Endothelial cell of umbilical vein (primary cell): Measurements from ENCODE around the gene SYTL1. TPM values are rescaled to one million over a fixed set of nuclear protein-coding genes. Genes with fewer than 3 reads are reported as not detected.

ENCODE experiments used
- BruUV-seq: library from RNA; stranded (reverse); fragments of 400-500 nt; replicated peaks from 2 replicates; lab custom pipeline; 2021; lab: Mats Ljungman, UMichigan
- CTCF ChIA-PET: fragments of 300-600, 350-600 bp; sonication (Branson Sonifier 250); formaldehyde crosslinking; loops from one replicate; lab custom pipeline; 2021; ENCODE audit warnings: antibody characterized with exemption, inconsistent platforms; lab: Charles Lee
- POLR2A ChIA-PET: fragments of 300-600, 350-600 bp; sonication (Branson Sonifier 250); formaldehyde crosslinking; loops from one replicate; lab custom pipeline; 2021; ENCODE audit warnings: antibody characterized with exemption, inconsistent platforms; lab: Charles Lee
- DNase-seq: peaks from one replicate; pipeline ENCODE4 v3.0.0-alpha.2; 2011; ENCODE audit warnings: low read depth, low spot score
- FAIRE-seq: peaks from 2 replicates; lab custom pipeline; 2011; peaks lifted over from hg19 to GRCh38; lab: Jason Lieb, UNC
- H2AFZ ChIP-seq: 2 replicates; pipeline ENCODE4 v1.6.0; 2012; ENCODE audit warnings: low read depth, low read length, control low read depth, inconsistent platforms
- H3K27ac ChIP-seq: 2 replicates; pipeline ENCODE4 v1.5.1; 2011; ENCODE audit warnings: low read depth, mild to moderate bottlenecking, control low read depth, low read length, moderate library complexity; ENCODE audit not compliant: insufficient read depth
- H3K27me3 ChIP-seq, 2 experiments: 2 replicates each; pipeline versions ENCODE4 v1.6.0 to v1.6.1; 2011; ENCODE audit warnings: low read length in 2 of 2, mixed read lengths in 1 of 2; ENCODE audit not compliant: control insufficient read depth in 2 of 2, insufficient read depth in 2 of 2
- H3K36me3 ChIP-seq, 2 experiments: 2 replicates in 1 of 2; 3 replicates in 1 of 2; pipeline ENCODE4 v1.5.1; 2011; ENCODE audit warnings: low read length in 2 of 2, mild to moderate bottlenecking in 1 of 2, moderate library complexity in 1 of 2; ENCODE audit not compliant: control insufficient read depth in 2 of 2, insufficient read depth in 2 of 2; ENCODE audit errors: extremely low read depth in 1 of 2
- H3K4me1 ChIP-seq: 3 replicates; pipeline ENCODE4 v1.5.1; 2011; ENCODE audit warnings: mild to moderate bottlenecking, low read length; ENCODE audit not compliant: control insufficient read depth, insufficient read depth; ENCODE audit errors: extremely low read depth
- H3K4me2 ChIP-seq: 2 replicates; pipeline ENCODE4 v1.6.1; 2011; ENCODE audit warnings: low read length, control low read depth, mixed read lengths; ENCODE audit not compliant: insufficient read depth
- H3K4me3 ChIP-seq, 3 experiments: fragments of 200-600 bp in 1 of 3; sonication (generic), shearing (Covaris generic) in 1 of 3; replicated peaks in 1 of 3; 2 replicates each; pipeline ENCODE4 v1.5.1; 2011 to 2016; ENCODE audit warnings: control low read depth in 3 of 3, low read length in 3 of 3, mild to moderate bottlenecking in 2 of 3, inconsistent platforms in 1 of 3, low read depth in 1 of 3, moderate library complexity in 1 of 3; ENCODE audit not compliant: insufficient read depth in 1 of 3
- H3K79me2 ChIP-seq: 2 replicates; pipeline ENCODE4 v1.6.0; 2012; ENCODE audit warnings: low read length, inconsistent platforms; ENCODE audit not compliant: control insufficient read depth, insufficient read depth
- H3K9ac ChIP-seq: replicated peaks from 2 replicates; pipeline ENCODE3; 2011; ENCODE audit warnings: low read length, control low read depth; ENCODE audit not compliant: insufficient read depth; ENCODE audit errors: extremely low read depth
- H3K9me1 ChIP-seq: replicated peaks from 3 replicates; pipeline ENCODE4 v1.6.0; 2011; ENCODE audit warnings: mild to moderate bottlenecking, low read length; ENCODE audit not compliant: control insufficient read depth, insufficient read depth; ENCODE audit errors: extremely low read depth
- H3K9me3 ChIP-seq: replicated peaks from 2 replicates; pipeline ENCODE4 v1.5.1; 2012; ENCODE audit warnings: low read length, inconsistent platforms; ENCODE audit not compliant: control insufficient read depth, insufficient read depth
- H4K20me1 ChIP-seq: replicated peaks from 2 replicates; pipeline ENCODE3; 2011; ENCODE audit warnings: mild to moderate bottlenecking, low read length; ENCODE audit not compliant: control insufficient read depth, insufficient read depth; ENCODE audit errors: extremely low read depth
- FOS ChIP-seq: IDR thresholded peaks from 2 replicates; pipeline ENCODE4 v1.6.1; 2011; ENCODE audit warnings: mild to moderate bottlenecking, low read length, moderate library complexity, borderline replicate concordance; ENCODE audit not compliant: insufficient read depth
- GATA2 ChIP-seq: IDR thresholded peaks from 2 replicates; pipeline ENCODE4 v1.7.0; 2011; ENCODE audit warnings: low read depth, mild to moderate bottlenecking, moderate library complexity, mixed read lengths, low read length; ENCODE audit not compliant: insufficient read length, insufficient read depth
- POLR2A ChIP-seq: IDR thresholded peaks from 2 replicates; pipeline ENCODE4 v1.6.1; 2012; ENCODE audit warnings: low read depth, mild to moderate bottlenecking, control low read depth, low read length
- dilution Hi-C: fragments of 300-500 bp; cut with MboI; formaldehyde crosslinking; loops from one replicate; pipeline ENCODE4 v1.15.0; 2019; ENCODE audit warnings: low sequenced_read_pairs; ENCODE audit not compliant: extremely low pct_ligation_motif_present
- intact Hi-C: fragments of 100-400 bp; cut with micrococcal nuclease; formaldehyde crosslinking; loops from one replicate; pipeline ENCODE4 v1.10.0; 2022
- polyA plus RNA-seq, 4 experiments: library from polyadenylated mRNA; depleted of rRNA in 3 of 4; stranded (reverse) in 3 of 4; unstranded in 1 of 4; fragments of >200 nt; gene quantifications; 2 replicates each; pipeline versions ENCODE4 v1.2.1 to v1.2.3, GENCODE V29; 2011 to 2012; ENCODE audit warnings: missing spikeins in 1 of 4
- total RNA-seq: library from RNA; stranded (reverse); gene quantifications from 2 replicates; pipeline ENCODE4 v1.2.3, GENCODE V29; 2021
- TF ChIP-seq, protein P1 (sequence below), 2 donors: IDR thresholded peaks; 1 replicate in 1 of 2; 2 replicates in 1 of 2; pipeline ENCODE4 v1.5.1; 2011; ENCODE audit warnings: low read length in 2 of 2, mild to moderate bottlenecking in 2 of 2, moderate library complexity in 2 of 2, control low read depth in 1 of 2, inconsistent platforms in 1 of 2, low read depth in 1 of 2; ENCODE audit not compliant: insufficient read depth in 1 of 2; ENCODE audit errors: extremely low read depth in 1 of 2

The SYTL1 gene
- total and polyA plus RNA-seq, 2 donors (not counting 3 experiments of a cell fraction or from before 2014, with no cell fraction given), result 0.04 TPM; not detected in 1

DNA sequence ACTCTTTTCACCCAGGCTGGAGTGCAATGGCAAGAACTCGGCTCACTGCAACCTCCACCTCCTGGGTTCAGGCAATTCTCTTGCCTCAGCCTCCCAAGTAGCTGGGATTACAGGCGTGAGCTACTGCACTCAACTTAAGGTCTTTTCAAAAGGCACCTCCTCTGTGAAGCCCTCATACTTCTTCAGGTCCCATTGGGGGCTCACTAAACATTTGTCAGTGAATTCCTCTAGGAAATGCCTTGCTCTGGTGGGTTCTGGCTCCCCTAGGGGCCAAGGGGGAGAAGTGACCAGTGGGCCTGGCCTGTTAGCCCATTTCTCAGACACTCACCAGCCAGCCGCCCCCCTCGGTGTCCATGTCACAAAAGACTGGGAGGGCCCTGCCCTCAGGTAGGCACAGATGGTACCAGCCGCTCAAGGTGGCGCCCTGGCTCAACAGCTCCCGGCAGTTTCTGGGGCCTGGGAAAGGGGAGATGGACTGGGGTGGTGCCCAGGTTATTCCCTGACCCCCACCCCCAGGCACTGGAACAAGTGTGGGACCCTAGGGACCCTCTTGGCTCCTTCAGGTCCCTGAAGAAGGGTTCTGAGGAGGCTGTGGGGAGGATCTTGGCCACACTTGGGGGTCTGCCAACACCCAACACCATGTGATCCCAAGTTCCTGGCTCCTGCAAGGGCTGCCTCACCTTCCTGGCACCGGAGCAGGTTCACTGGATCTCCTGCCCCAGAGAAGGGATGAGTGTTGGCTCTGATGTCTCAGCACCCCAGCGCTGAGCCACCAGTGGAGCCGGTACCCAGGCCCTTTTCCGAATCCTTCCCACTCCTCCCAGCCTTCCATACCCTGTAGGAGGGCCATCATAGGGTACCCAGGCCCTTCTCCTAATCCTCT is 31.2 kb downstream of the SYTL1 start:
- H3K79me2 ChIP-seq, result no peaks in the 10 kb centered on the region
- FAIRE-seq (no peak), DNase-seq (no peak)
- no peaks in the 10 kb centered on the region for H3K36me3 ChIP-seq
- no peaks in the 10 kb centered on the region for H3K4me1 ChIP-seq
- H3K9me3 ChIP-seq, result no peaks in the 10 kb centered on the region
- no peaks in the 10 kb centered on the region for H4K20me1 ChIP-seq
- POLR2A ChIA-PET, result interaction anchor here (0.6 kb wide), 1 partner anchor 46 kb away, joined by 8 read pairs; no protein-coding TSS in a partner anchor
- BruUV-seq, result no TSS peak
- no peaks in the 10 kb centered on the region for H3K27me3 ChIP-seq
- H3K4me2 ChIP-seq, result no peak overlapping the region
- no peak overlapping the region for H3K27ac ChIP-seq
- H3K9me1 ChIP-seq, result no peaks in the 10 kb centered on the region
- CTCF ChIA-PET, result no interaction called here
- no peak overlapping the region for H2AFZ ChIP-seq
- H3K4me3 ChIP-seq, result no peak overlapping the region
- no peak overlapping the region for H3K9ac ChIP-seq
- TF ChIP-seq FOS (no peak), POLR2A (no peak), GATA2 (no peak)
- TF ChIP-seq, protein P1, sequence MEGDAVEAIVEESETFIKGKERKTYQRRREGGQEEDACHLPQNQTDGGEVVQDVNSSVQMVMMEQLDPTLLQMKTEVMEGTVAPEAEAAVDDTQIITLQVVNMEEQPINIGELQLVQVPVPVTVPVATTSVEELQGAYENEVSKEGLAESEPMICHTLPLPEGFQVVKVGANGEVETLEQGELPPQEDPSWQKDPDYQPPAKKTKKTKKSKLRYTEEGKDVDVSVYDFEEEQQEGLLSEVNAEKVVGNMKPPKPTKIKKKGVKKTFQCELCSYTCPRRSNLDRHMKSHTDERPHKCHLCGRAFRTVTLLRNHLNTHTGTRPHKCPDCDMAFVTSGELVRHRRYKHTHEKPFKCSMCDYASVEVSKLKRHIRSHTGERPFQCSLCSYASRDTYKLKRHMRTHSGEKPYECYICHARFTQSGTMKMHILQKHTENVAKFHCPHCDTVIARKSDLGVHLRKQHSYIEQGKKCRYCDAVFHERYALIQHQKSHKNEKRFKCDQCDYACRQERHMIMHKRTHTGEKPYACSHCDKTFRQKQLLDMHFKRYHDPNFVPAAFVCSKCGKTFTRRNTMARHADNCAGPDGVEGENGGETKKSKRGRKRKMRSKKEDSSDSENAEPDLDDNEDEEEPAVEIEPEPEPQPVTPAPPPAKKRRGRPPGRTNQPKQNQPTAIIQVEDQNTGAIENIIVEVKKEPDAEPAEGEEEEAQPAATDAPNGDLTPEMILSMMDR (IDR thresholded peaks at IDR 0.05; ENCODE audit: extremely low read depth in 1 of 2, insufficient read depth in 1 of 2, low read depth in 1 of 2, low read length in 2 of 2), result peak; percentile 36 to 46
- dilution Hi-C loops, result no loop called here
- intact Hi-C loops, result no loop called here
